Activated T-helper 1 cell treated with anti-CD3 and anti-CD28 coated beads, Interleukin-12 subunit alpha, Interleukin-12 subunit beta, Interleukin-2, Interleukin-4 antibody, amounts not matched to agents 30 ng/mL and 10 ng/mL and 1 ng/mL, durations not matched to agents 14 hours and 24 hours and 36 hours (primary cell): ENCODE data around the gene PAMR1. TPM values are rescaled to one million over a fixed set of nuclear protein-coding genes. Genes with fewer than 3 reads are reported as not detected.
"Not testable (repeated sequence)": the region's sequence is repeated elsewhere in the genome, so short reads cannot be mapped to it uniquely, and the experiment has no call there.

ENCODE experiments used
- DNase-seq: peaks from one replicate; pipeline ENCODE4 v3.0.0; 2021; ENCODE audit warnings: low spot score
- H3K27ac Mint-ChIP-seq: one replicate; pipeline ENCODE4 v1.8.0; 2021; ENCODE audit warnings: mild to moderate bottlenecking, mixed read lengths
- H3K27me3 Mint-ChIP-seq: one replicate; pipeline ENCODE4 v1.8.0; 2022; ENCODE audit warnings: mild to moderate bottlenecking, moderate library complexity, mixed read lengths; ENCODE audit not compliant: insufficient read depth
- H3K36me3 Mint-ChIP-seq: one replicate; pipeline ENCODE4 v1.8.0; 2021; ENCODE audit warnings: low read depth, mixed read lengths
- H3K4me1 Mint-ChIP-seq: one replicate; pipeline ENCODE4 v1.8.0; 2021; ENCODE audit warnings: low read depth, mixed read lengths
- H3K4me3 Mint-ChIP-seq: one replicate; pipeline ENCODE4 v1.8.0; 2021; ENCODE audit warnings: mild to moderate bottlenecking, moderate library complexity, mixed read lengths
- H3K9me3 Mint-ChIP-seq: one replicate; pipeline ENCODE4 v1.8.0; 2021; ENCODE audit warnings: mixed read lengths
- intact Hi-C: fragments of 100-400 bp; cut with micrococcal nuclease; formaldehyde crosslinking; loops from one replicate; pipeline ENCODE4 v1.15.1; 2024
- total RNA-seq: library from RNA; stranded (reverse); gene quantifications from 2 replicates; pipeline ENCODE4 v1.2.3, GENCODE V29; 2022

Gene PAMR1
- total RNA-seq, 1 donor from 2014 or later: not detected

DNA sequence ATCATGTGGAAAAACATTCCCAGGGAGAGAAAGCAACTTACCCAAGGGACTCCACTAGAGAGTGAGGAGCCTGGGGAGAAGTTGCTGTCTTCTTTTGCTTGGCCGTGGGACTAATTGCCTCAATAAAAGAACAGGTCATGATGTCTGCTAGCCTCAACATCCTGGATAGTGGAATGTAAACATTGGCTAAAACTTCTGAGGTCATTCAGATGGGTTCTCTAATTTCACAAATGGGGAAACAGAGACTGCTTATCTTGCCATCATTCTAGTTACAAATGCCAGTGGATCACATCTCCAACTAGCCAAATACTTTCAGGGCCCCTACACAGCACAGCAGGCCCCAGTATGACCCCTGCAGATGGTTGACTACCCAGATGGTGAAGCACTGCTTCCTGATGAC, 28.4 kb upstream of the PAMR1 start:
- intact Hi-C loops: no loop called here
- DNase-seq: no peak
- H3K27me3 Mint-ChIP-seq: peaks cover 3% of the 10 kb centered on the region
- no peak overlapping the region for H3K4me3 Mint-ChIP-seq
- no peak overlapping the region for H3K27ac Mint-ChIP-seq
- H3K9me3 Mint-ChIP-seq: no peaks in the 10 kb centered on the region
- H3K4me1 Mint-ChIP-seq: no peaks in the 10 kb centered on the region
- no peaks in the 10 kb centered on the region for H3K36me3 Mint-ChIP-seq

- intact Hi-C loops: no loop called here
- Mint-ChIP-seq H3K27ac (no peak overlapping the region), H3K4me3 (no peak overlapping the region), H3K9me3 (no peaks in the 10 kb centered on the region), H3K4me1 (no peaks in the 10 kb centered on the region), H3K36me3 (no peaks in the 10 kb centered on the region), H3K27me3 (peaks cover 3% of the 10 kb centered on the region)
- DNase-seq: no peak
Measured at GRCh38 chr11:35553021-35553420, 27.6 kb upstream of the PAMR1 start.

- Mint-ChIP-seq H3K4me1 (no peaks in the 10 kb centered on the region), H3K36me3 (no peaks in the 10 kb centered on the region), H3K4me3 (no peak overlapping the region), H3K27ac (no peak overlapping the region), H3K9me3 (no peaks in the 10 kb centered on the region), H3K27me3 (peaks cover 3% of the 10 kb centered on the region)
- no peak for DNase-seq
- intact Hi-C loops: no loop called here
Measured at GRCh38 chr11:35552616-35553015, 27.2 kb upstream of the PAMR1 start.

GRCh38 chr11:35550374-35551036, 25.1 kb upstream of the PAMR1 start:
- Mint-ChIP-seq H3K27ac (no peak overlapping the region), H3K27me3 (peaks cover 3% of the 10 kb centered on the region), H3K4me3 (no peak overlapping the region), H3K9me3 (no peaks in the 10 kb centered on the region), H3K4me1 (no peaks in the 10 kb centered on the region), H3K36me3 (no peaks in the 10 kb centered on the region)
- intact Hi-C loops: no loop called here
- no peak for DNase-seq

- Mint-ChIP-seq H3K27ac (no peak overlapping the region), H3K4me3 (no peak overlapping the region), H3K9me3 (no peaks in the 10 kb centered on the region), H3K27me3 (peaks cover 3% of the 10 kb centered on the region), H3K36me3 (no peaks in the 10 kb centered on the region), H3K4me1 (no peaks in the 10 kb centered on the region)
- intact Hi-C loops: no loop called here
- no peak for DNase-seq
Measured at GRCh38 chr11:35549787-35550186, 24.4 kb upstream of the PAMR1 start.

DNA sequence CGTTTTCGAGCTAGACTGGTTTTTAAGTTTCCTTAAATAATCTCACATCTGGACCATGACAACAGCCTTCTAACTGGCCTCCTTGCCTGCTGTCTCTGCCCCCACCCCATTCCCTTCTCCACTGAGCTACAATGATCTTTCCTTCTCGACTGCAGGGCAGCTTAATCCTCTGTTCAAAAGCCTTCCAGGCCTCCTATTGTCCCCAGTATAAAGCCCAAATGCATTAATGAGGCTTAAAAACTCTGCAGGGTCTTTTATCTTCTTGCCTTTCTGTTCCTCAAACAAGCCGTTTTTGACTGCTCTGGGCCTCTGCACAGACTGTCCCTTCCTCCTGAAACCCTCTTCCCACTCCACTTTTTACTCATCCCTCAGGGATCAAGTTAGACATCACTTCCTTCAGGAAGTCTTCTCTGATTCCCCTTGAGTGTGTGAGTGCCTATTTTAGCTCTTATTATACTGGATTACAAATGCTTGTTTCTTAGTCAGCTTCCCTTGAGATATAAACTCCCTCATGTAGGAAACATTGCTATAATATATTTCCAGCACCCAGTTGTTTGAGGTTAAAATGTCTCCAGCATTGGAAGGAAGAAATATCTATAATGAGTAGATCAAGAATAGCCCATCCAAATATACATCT, 23.6 kb upstream of the PAMR1 start:
- Mint-ChIP-seq H3K27me3 (peaks cover 2% of the 10 kb centered on the region), H3K9me3 (no peaks in the 10 kb centered on the region), H3K27ac (no peak overlapping the region), H3K36me3 (no peaks in the 10 kb centered on the region), H3K4me3 (no peak overlapping the region), H3K4me1 (no peaks in the 10 kb centered on the region)
- intact Hi-C loops: no loop called here
- no peak for DNase-seq

DNA sequence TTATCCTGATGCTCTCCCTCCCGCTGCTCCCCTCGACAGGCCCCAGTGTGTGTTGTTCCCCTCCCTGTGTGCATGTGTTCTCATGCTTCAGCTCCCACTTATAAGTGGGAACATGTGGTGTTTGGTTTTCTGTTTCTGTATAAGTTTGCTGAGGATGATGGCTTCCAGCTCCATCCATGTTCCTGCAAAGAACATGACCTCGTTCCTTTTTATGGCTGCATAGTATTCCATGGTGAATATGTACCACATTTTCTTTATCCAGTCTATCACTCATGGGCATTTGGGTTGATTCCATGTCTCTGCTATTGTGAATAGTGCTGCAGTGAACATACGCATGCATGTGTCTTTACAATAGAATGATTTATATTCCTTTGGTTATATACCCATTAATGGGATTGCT, 22.6 kb upstream of the PAMR1 start:
- H3K9me3 Mint-ChIP-seq, H3K4me3 Mint-ChIP-seq, H3K27ac Mint-ChIP-seq, H3K36me3 Mint-ChIP-seq, H3K4me1 Mint-ChIP-seq, H3K27me3 Mint-ChIP-seq, DNase-seq, intact Hi-C loops: not testable (repeated sequence)

GRCh38 chr11:35546317-35546716, 20.9 kb upstream of the PAMR1 start:
- no peaks in the 10 kb centered on the region for H3K36me3 Mint-ChIP-seq
- intact Hi-C loops: no loop called here
- H3K4me3 Mint-ChIP-seq: no peak overlapping the region
- peaks cover 2% of the 10 kb centered on the region for H3K27me3 Mint-ChIP-seq
- no peaks in the 10 kb centered on the region for H3K9me3 Mint-ChIP-seq
- no peak for DNase-seq
- no peaks in the 10 kb centered on the region for H3K4me1 Mint-ChIP-seq
- no peak overlapping the region for H3K27ac Mint-ChIP-seq

- Mint-ChIP-seq H3K4me1 (no peaks in the 10 kb centered on the region), H3K4me3 (no peak overlapping the region), H3K27ac (no peak overlapping the region), H3K9me3 (no peaks in the 10 kb centered on the region), H3K36me3 (no peaks in the 10 kb centered on the region), H3K27me3 (peaks cover 2% of the 10 kb centered on the region)
- intact Hi-C loops: no loop called here
- no peak for DNase-seq
Measured at GRCh38 chr11:35545391-35546003, 20.1 kb upstream of the PAMR1 start.

DNA sequence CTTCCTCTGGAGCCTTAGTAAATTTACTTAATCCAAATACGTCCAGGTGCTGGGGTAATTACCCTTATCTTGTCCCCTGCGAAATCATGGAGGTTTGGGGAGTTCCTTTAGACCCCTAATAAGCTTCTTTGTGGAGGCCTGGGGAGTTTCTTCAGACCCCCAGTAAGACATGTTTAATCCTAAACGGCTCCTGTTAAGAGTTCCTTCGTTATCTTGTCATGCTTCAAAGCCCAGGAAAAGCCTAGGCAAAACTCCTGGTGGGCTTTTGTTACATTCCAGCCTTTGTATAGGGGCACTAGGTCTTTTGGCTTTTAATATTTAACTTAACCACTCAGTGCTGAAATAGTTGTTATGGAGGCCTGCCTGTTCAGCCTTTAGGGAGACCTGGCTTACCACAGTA, 18.1 kb upstream of the PAMR1 start:
- intact Hi-C loops: no loop called here
- Mint-ChIP-seq H3K27ac (no peak overlapping the region), H3K36me3 (no peaks in the 10 kb centered on the region), H3K27me3 (no peaks in the 10 kb centered on the region), H3K4me1 (no peaks in the 10 kb centered on the region), H3K4me3 (no peak overlapping the region), H3K9me3 (no peaks in the 10 kb centered on the region)
- no peak for DNase-seq

DNA sequence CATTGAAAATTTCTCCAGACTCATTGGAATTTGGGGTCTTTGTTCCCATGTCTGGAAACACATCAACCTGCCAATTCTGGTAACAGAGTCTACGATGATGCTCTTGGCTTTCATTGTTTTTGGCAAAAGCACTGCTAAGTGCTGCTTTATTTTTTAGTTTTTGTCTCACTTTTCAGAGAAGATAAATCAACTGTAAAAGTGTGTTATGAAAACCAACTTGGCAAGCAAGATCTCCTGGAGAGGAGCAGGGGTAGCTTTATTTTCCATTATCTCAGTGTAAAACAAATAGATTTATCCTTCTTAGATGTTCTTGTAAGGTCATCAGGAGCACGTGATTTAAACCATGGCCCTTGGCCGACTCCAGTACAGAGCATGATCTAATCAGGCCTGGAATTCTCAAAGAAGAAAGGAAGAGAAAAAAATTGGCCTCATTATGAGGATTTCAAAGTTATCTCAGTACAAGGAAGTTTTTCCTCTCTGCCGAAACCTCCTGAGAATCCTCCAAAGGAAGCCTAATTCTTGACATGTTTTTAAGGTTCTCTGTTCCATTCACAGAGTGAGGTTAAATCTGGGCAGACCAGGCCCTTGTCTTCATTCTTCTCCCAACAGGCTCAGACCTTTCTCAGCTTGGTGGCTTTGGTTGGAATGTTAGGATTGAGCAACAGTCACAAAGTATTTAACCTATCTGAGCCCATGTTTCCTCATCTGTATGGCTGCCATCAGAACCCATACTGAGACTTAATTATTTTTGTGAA, 16.4 kb upstream of the PAMR1 start:
- Mint-ChIP-seq H3K9me3 (no peaks in the 10 kb centered on the region), H3K36me3 (no peaks in the 10 kb centered on the region), H3K27ac (no peak overlapping the region), H3K4me3 (no peak overlapping the region), H3K4me1 (no peaks in the 10 kb centered on the region), H3K27me3 (peaks cover 2% of the 10 kb centered on the region)
- no peak for DNase-seq
- intact Hi-C loops: no loop called here

DNA sequence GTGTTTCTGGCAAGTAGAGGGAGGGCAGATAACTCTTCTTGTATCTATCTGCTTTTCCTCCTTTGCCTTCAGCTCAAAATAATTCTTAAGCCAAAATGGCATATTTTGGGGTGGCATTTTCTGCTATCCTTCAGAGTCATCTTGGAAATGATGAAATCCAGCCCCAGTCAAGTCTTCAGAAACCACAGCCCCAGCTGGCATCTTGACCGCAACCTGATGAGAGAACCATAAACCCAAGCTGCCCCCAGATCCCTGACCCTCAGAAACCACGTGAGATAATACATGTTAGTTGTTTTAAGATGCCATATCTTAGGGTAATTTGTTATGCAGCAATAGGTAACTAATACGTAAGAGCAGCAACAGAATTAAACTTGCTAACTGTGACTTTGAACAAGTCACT, 15.1 kb upstream of the PAMR1 start:
- intact Hi-C loops: no loop called here
- H3K4me3 Mint-ChIP-seq: no peak overlapping the region
- H3K27ac Mint-ChIP-seq: no peak overlapping the region
- peaks cover 3% of the 10 kb centered on the region for H3K27me3 Mint-ChIP-seq
- DNase-seq: no peak
- no peaks in the 10 kb centered on the region for H3K36me3 Mint-ChIP-seq
- no peaks in the 10 kb centered on the region for H3K4me1 Mint-ChIP-seq
- H3K9me3 Mint-ChIP-seq: no peaks in the 10 kb centered on the region

GRCh38 chr11:35539781-35540281, 14.4 kb upstream of the PAMR1 start:
- no peaks in the 10 kb centered on the region for H3K9me3 Mint-ChIP-seq
- H3K27ac Mint-ChIP-seq: no peak overlapping the region
- H3K4me1 Mint-ChIP-seq: no peaks in the 10 kb centered on the region
- H3K4me3 Mint-ChIP-seq: no peak overlapping the region
- peaks cover 3% of the 10 kb centered on the region for H3K27me3 Mint-ChIP-seq
- no peak for DNase-seq
- intact Hi-C loops: no loop called here
- no peaks in the 10 kb centered on the region for H3K36me3 Mint-ChIP-seq
